ENCODE data around the gene GLI3.

GRCh38 chr7:42233695-42234331 lies 3.2 kb downstream of the GLI3 start:
- TF ChIP-seq, protein P1, sequence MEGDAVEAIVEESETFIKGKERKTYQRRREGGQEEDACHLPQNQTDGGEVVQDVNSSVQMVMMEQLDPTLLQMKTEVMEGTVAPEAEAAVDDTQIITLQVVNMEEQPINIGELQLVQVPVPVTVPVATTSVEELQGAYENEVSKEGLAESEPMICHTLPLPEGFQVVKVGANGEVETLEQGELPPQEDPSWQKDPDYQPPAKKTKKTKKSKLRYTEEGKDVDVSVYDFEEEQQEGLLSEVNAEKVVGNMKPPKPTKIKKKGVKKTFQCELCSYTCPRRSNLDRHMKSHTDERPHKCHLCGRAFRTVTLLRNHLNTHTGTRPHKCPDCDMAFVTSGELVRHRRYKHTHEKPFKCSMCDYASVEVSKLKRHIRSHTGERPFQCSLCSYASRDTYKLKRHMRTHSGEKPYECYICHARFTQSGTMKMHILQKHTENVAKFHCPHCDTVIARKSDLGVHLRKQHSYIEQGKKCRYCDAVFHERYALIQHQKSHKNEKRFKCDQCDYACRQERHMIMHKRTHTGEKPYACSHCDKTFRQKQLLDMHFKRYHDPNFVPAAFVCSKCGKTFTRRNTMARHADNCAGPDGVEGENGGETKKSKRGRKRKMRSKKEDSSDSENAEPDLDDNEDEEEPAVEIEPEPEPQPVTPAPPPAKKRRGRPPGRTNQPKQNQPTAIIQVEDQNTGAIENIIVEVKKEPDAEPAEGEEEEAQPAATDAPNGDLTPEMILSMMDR (IDR thresholded peaks at IDR 0.05 in 8 of 11, conservative IDR thresholded peaks at IDR 0.05 in 3 of 11), result no peak
- no peak for TF ChIP-seq POLR2AphosphoS5 (IDR thresholded peaks at IDR 0.05)

Measured in spleen (tissue), 7 donors.